HEK293 (cell line): ENCODE measurements around the gene COPA.

Source experiments
- CTCF ChIA-PET: fragments of 350-600 bp; formaldehyde crosslinking; extraction: SDS; loops from one replicate; lab custom pipeline; 2021; ENCODE audit warnings: antibody characterized with exemption; lab: Yijun Ruan, JAX
- POLR2A ChIA-PET: fragments of 300-600 bp; formaldehyde crosslinking; extraction: SDS; loops from one replicate; lab custom pipeline; 2020; ENCODE audit warnings: antibody characterized with exemption, inconsistent platforms; lab: Yijun Ruan, JAX
- H3K27ac ChIP-seq: fragments of 200-500 bp; sonication (Bioruptor generic); 2 replicates; pipeline ENCODE4 v1.5.1; 2014; ENCODE audit warnings: low read depth, low read length, control low read depth, inconsistent platforms; ENCODE audit errors: extremely low read depth
- H3K36me3 ChIP-seq, 2 experiments: fragments of 200-500 bp in 1 of 2; sonication (Bioruptor generic) in 1 of 2; 1 replicate in 1 of 2; 2 replicates in 1 of 2; pipeline ENCODE4 v1.5.1; 2014 to 2017; ENCODE audit warnings: inconsistent platforms in 2 of 2, low read length in 2 of 2; ENCODE audit not compliant: control insufficient read depth in 2 of 2, insufficient read depth in 1 of 2
- H3K4me1 ChIP-seq: fragments of 200-500 bp; sonication (Bioruptor generic); 2 replicates; pipeline ENCODE4 v1.5.1; 2014; ENCODE audit warnings: mild to moderate bottlenecking, low read length, inconsistent platforms; ENCODE audit not compliant: control insufficient read depth, insufficient read depth
- H3K4me3 ChIP-seq: 2 replicates; pipeline ENCODE4 v1.5.1; 2011; ENCODE audit warnings: low read depth, mild to moderate bottlenecking, control low read depth, low read length, moderate library complexity
- H3K9me3 ChIP-seq: fragments of 200-500 bp; sonication (Bioruptor generic); 2 replicates; pipeline ENCODE4 v1.5.1; 2014; ENCODE audit warnings: low read depth, low read length, inconsistent platforms; ENCODE audit not compliant: control insufficient read depth, insufficient read depth
- SALL2 ChIP-seq: fragments of 450-650 bp; formaldehyde crosslinking; IDR thresholded peaks from 2 replicates; pipeline ENCODE4 v1.5.0; 2017; ENCODE audit warnings: missing biosample characterization, mild to moderate bottlenecking, missing genetic modification characterization, borderline replicate concordance
- SP7 ChIP-seq: fragments of 450-650 bp; formaldehyde crosslinking; IDR thresholded peaks from 2 replicates; pipeline ENCODE4 v1.5.1; 2016; ENCODE audit warnings: missing biosample characterization, missing genetic modification characterization
- YY2 ChIP-seq: fragments of 450-650 bp; formaldehyde crosslinking; IDR thresholded peaks from 2 replicates; pipeline ENCODE4 v1.5.1; 2016; ENCODE audit warnings: missing biosample characterization, missing genetic modification characterization
- ZIC2 ChIP-seq: fragments of 450-650 bp; formaldehyde crosslinking; IDR thresholded peaks from 2 replicates; pipeline ENCODE4 v1.5.1; 2016; ENCODE audit warnings: missing biosample characterization, missing genetic modification characterization
- ZNF10 ChIP-seq: fragments of 450-650 bp; formaldehyde crosslinking; IDR thresholded peaks from 2 replicates; pipeline ENCODE4 v1.5.1; 2017; ENCODE audit warnings: missing biosample characterization, missing genetic modification characterization
- ZNF132 ChIP-seq: fragments of 450-650 bp; formaldehyde crosslinking; IDR thresholded peaks from 2 replicates; pipeline ENCODE4 v1.5.1; 2017; ENCODE audit warnings: missing biosample characterization, missing genetic modification characterization, borderline replicate concordance
- ZNF138 ChIP-seq: fragments of 450-650 bp; formaldehyde crosslinking; IDR thresholded peaks from 2 replicates; pipeline ENCODE4 v1.5.1; 2016; ENCODE audit warnings: missing biosample characterization, missing genetic modification characterization, borderline replicate concordance
- ZNF140 ChIP-seq: fragments of 450-650 bp; formaldehyde crosslinking; IDR thresholded peaks from 2 replicates; pipeline ENCODE4 v1.5.1; 2016; ENCODE audit warnings: missing biosample characterization, missing genetic modification characterization
- ZNF157 ChIP-seq: fragments of 450-650 bp; formaldehyde crosslinking; IDR thresholded peaks from 2 replicates; pipeline ENCODE4 v1.5.1; 2016; ENCODE audit warnings: missing biosample characterization, missing genetic modification characterization
- ZNF184 ChIP-seq: fragments of 450-650 bp; IDR thresholded peaks from 2 replicates; pipeline ENCODE4 v1.5.1; 2018; ENCODE audit warnings: missing biosample characterization, mild to moderate bottlenecking, missing genetic modification characterization
- ZNF544 ChIP-seq: fragments of 450-650 bp; formaldehyde crosslinking; IDR thresholded peaks from 2 replicates; pipeline ENCODE4 v1.5.0; 2017; ENCODE audit warnings: missing biosample characterization, missing genetic modification characterization
- ZNF558 ChIP-seq: fragments of 450-650 bp; formaldehyde crosslinking; IDR thresholded peaks from 2 replicates; pipeline ENCODE4 v1.5.1; 2016; ENCODE audit warnings: missing biosample characterization, missing genetic modification characterization
- ZNF660 ChIP-seq: fragments of 450-650 bp; IDR thresholded peaks from 2 replicates; pipeline ENCODE4 v1.5.1; 2018; ENCODE audit warnings: missing biosample characterization, mild to moderate bottlenecking, missing genetic modification characterization
- ZNF791 ChIP-seq: fragments of 450-650 bp; formaldehyde crosslinking; IDR thresholded peaks from 2 replicates; pipeline ENCODE4 v1.5.1; 2016; ENCODE audit warnings: missing biosample characterization, missing genetic modification characterization
- ZXDB ChIP-seq: fragments of 450-650 bp; formaldehyde crosslinking; IDR thresholded peaks from 2 replicates; pipeline ENCODE4 v1.5.1; 2016; ENCODE audit warnings: missing biosample characterization, missing genetic modification characterization
- TF ChIP-seq, protein P1 (sequence below): fragments of 450-650 bp; formaldehyde crosslinking; IDR thresholded peaks from 2 replicates; pipeline ENCODE4 v1.5.1; 2016; ENCODE audit warnings: missing biosample characterization, missing genetic modification characterization
- TF ChIP-seq, protein P2 (sequence below): fragments of 450-650 bp; formaldehyde crosslinking; IDR thresholded peaks from 2 replicates; pipeline ENCODE4 v1.5.1; 2017; ENCODE audit warnings: missing biosample characterization, mild to moderate bottlenecking, missing genetic modification characterization, moderate library complexity
- TF ChIP-seq, protein P3 (sequence below): fragments of 450-650 bp; formaldehyde crosslinking; IDR thresholded peaks from 2 replicates; pipeline ENCODE4 v1.5.1; 2016; ENCODE audit warnings: missing biosample characterization, missing genetic modification characterization
- TF ChIP-seq, protein P4 (sequence below): fragments of 450-650 bp; formaldehyde crosslinking; IDR thresholded peaks from 2 replicates; pipeline ENCODE4 v1.5.1; 2016; ENCODE audit warnings: missing biosample characterization, missing genetic modification characterization
- TF ChIP-seq, protein P5 (sequence below): fragments of 450-650 bp; formaldehyde crosslinking; IDR thresholded peaks from 2 replicates; pipeline ENCODE4 v1.5.1; 2016; ENCODE audit warnings: missing biosample characterization, missing genetic modification characterization

COPA gene

DNA sequence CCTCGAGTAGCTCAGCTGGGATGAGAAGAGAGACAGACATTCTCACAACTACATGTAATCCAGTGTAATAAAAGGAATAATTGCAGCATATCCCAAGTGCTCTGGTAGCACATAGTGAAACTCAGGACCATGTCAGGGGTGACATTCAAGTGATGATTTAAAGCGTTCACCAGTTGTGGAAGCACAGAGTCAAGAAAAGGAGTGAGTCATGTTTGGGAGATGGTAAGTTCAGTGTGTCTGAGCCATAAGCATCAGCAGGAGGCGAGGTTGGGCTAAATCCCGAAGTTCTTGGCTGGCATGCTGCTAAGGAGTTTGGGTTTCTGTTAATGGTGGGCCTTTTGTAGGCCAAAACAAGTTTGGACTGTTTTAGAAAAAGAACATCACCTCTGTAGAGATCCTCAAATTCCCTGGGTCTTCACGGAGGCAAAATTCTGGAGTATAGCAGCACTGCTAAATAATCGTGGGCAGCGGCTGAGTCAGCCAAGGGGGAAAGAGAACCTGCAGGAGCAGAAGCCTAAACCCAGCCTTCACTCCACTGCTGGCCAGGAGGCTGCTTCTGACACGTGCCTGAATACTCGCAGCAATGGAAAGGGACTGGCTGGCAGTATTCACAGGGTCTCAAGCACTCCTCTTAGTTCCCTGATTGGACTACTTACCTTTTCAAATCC, 16.6 kb upstream of the COPA start:
- H3K36me3 ChIP-seq = peaks cover 18 to 58% of the 10 kb centered on the region in 2 experiments
- TF ChIP-seq, protein P1, sequence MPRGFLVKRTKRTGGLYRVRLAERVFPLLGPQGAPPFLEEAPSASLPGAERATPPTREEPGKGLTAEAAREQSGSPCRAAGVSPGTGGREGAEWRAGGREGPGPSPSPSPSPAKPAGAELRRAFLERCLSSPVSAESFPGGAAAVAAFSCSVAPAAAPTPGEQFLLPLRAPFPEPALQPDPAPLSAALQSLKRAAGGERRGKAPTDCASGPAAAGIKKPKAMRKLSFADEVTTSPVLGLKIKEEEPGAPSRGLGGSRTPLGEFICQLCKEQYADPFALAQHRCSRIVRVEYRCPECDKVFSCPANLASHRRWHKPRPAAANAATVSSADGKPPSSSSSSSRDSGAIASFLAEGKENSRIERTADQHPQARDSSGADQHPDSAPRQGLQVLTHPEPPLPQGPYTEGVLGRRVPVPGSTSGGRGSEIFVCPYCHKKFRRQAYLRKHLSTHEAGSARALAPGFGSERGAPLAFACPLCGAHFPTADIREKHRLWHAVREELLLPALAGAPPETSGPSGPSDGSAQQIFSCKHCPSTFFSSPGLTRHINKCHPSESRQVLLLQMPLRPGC (tag by site-specific recombination) = no peak
- peak; percentile 49; the same call in 1 of the 2 replicates for TF ChIP-seq ZNF10
- 0 out of 2 replicates have a peak, but pooled peaks have one; percentile 19 for TF ChIP-seq SP7 (tag by site-specific recombination)
- TF ChIP-seq, protein P2, sequence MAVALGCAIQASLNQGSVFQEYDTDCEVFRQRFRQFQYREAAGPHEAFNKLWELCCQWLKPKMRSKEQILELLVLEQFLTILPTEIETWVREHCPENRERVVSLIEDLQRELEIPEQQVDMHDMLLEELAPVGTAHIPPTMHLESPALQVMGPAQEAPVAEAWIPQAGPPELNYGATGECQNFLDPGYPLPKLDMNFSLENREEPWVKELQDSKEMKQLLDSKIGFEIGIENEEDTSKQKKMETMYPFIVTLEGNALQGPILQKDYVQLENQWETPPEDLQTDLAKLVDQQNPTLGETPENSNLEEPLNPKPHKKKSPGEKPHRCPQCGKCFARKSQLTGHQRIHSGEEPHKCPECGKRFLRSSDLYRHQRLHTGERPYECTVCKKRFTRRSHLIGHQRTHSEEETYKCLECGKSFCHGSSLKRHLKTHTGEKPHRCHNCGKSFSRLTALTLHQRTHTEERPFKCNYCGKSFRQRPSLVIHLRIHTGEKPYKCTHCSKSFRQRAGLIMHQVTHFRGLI (tag by site-specific recombination) = peak; percentile 55; the same call in 1 of the 2 replicates
- 0 out of 2 replicates have a peak, but pooled peaks cover 2% of the 10 kb centered on the region for H3K4me1 ChIP-seq
- ChIA-PET CTCF (interaction anchor here (0.7 to 9.3 kb wide), 4 partner anchors 17 to 68 kb away, joined by 3 to 175 read pairs (median 4); no protein-coding TSS in a partner anchor), POLR2A (no interaction called here)
- no peak overlapping the region for H3K27ac ChIP-seq
- no peaks in the 10 kb centered on the region for H3K9me3 ChIP-seq
- H3K4me3 ChIP-seq = no peak overlapping the region

DNA sequence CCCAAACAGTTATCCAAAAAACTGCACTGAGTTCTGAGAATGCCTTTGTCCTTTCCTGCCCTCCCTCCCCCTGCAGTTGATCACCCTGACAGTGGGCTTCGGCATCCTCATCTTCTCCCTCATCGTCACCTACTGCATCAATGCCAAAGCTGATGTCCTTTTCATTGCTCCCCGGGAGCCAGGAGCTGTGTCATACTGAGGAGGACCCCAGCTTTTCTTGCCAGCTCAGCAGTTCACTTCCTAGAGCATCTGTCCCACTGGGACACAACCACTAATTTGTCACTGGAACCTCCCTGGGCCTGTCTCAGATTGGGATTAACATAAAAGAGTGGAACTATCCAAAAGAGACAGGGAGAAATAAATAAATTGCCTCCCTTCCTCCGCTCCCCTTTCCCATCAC, 15.0 kb upstream of the COPA start:
- TF ChIP-seq ZXDB (tag by site-specific recombination) (no peak), ZNF140 (tag by site-specific recombination) (no peak), ZNF138 (tag by site-specific recombination) (no peak)
- ChIA-PET CTCF (interaction anchor here (1.0 to 9.3 kb wide), 2 partner anchors 11 to 19 kb away, joined by 3 to 175 read pairs; no protein-coding TSS in a partner anchor), POLR2A (no interaction called here)
- Histone ChIP-seq H3K27ac (no peak overlapping the region), H3K9me3 (no peaks in the 10 kb centered on the region), H3K36me3 (peaks cover 24 to 74% of the 10 kb centered on the region in 2 experiments), H3K4me1 (0 out of 2 replicates have a peak, but pooled peaks cover 2% of the 10 kb centered on the region), H3K4me3 (no peak overlapping the region)

DNA sequence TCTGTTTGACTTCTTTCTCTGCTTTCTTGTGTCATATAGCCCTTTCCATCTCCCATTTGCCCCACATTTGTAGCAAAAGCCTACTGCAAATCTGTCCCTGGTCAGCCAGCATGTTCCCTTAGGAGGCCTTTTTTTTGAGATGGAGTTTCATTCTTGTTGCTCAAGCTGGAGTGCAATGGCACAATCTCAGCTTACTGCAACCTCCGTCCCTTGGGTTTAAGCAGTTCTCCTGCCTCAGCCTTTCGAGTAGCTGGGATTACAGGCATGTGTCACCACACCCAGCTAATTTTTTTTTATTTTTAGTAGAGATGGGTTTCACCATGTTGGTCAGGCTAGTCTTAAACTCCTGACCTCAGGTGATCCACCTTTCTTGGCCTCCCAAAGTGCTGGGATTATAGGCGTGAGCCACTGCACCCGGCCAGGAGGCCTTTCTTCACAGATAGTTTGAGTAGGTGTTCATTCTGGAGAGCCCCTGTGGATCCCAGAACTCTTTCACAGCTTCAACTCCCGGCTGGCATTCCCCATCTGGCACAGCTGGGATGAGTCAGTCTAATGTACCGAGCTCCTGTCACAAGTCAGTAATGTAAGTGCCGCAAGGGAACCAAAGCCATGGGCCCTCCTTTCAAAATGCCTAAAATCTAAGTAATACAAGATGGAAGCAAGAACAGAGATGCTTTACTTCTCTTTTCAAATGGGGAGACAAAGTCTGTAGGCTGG, 14.4 kb upstream of the COPA start:
- no peaks in the 10 kb centered on the region for H3K9me3 ChIP-seq
- CTCF ChIA-PET = interaction anchor here (1.0 to 9.3 kb wide), 2 partner anchors 11 to 20 kb away, joined by 3 to 175 read pairs; no protein-coding TSS in a partner anchor
- 0 out of 2 replicates have a peak, but pooled peaks cover 2% of the 10 kb centered on the region for H3K4me1 ChIP-seq
- no peak overlapping the region for H3K4me3 ChIP-seq
- H3K36me3 ChIP-seq = peaks cover 28 to 80% of the 10 kb centered on the region in 2 experiments
- H3K27ac ChIP-seq = no peak overlapping the region
- POLR2A ChIA-PET = no interaction called here
- TF ChIP-seq ZIC2 (tag by site-specific recombination) = no peak
- no peak for TF ChIP-seq ZNF132 (tag by site-specific recombination)
- no peak for TF ChIP-seq YY2 (tag by site-specific recombination)
- TF ChIP-seq ZNF157 (tag by site-specific recombination) = no peak
- TF ChIP-seq, protein P3, sequence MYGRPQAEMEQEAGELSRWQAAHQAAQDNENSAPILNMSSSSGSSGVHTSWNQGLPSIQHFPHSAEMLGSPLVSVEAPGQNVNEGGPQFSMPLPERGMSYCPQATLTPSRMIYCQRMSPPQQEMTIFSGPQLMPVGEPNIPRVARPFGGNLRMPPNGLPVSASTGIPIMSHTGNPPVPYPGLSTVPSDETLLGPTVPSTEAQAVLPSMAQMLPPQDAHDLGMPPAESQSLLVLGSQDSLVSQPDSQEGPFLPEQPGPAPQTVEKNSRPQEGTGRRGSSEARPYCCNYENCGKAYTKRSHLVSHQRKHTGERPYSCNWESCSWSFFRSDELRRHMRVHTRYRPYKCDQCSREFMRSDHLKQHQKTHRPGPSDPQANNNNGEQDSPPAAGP (tag by site-specific recombination) = no peak
- TF ChIP-seq, protein P4, sequence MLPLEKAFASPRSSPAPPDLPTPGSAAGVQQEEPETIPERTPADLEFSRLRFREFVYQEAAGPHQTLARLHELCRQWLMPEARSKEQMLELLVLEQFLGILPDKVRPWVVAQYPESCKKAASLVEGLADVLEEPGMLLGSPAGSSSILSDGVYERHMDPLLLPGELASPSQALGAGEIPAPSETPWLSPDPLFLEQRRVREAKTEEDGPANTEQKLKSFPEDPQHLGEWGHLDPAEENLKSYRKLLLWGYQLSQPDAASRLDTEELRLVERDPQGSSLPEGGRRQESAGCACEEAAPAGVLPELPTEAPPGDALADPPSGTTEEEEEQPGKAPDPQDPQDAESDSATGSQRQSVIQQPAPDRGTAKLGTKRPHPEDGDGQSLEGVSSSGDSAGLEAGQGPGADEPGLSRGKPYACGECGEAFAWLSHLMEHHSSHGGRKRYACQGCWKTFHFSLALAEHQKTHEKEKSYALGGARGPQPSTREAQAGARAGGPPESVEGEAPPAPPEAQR = no peak
- TF ChIP-seq ZNF184 (tag by site-specific recombination) = no peak
- no peak for TF ChIP-seq ZNF544 (tag by site-specific recombination)
- TF ChIP-seq, protein P5, sequence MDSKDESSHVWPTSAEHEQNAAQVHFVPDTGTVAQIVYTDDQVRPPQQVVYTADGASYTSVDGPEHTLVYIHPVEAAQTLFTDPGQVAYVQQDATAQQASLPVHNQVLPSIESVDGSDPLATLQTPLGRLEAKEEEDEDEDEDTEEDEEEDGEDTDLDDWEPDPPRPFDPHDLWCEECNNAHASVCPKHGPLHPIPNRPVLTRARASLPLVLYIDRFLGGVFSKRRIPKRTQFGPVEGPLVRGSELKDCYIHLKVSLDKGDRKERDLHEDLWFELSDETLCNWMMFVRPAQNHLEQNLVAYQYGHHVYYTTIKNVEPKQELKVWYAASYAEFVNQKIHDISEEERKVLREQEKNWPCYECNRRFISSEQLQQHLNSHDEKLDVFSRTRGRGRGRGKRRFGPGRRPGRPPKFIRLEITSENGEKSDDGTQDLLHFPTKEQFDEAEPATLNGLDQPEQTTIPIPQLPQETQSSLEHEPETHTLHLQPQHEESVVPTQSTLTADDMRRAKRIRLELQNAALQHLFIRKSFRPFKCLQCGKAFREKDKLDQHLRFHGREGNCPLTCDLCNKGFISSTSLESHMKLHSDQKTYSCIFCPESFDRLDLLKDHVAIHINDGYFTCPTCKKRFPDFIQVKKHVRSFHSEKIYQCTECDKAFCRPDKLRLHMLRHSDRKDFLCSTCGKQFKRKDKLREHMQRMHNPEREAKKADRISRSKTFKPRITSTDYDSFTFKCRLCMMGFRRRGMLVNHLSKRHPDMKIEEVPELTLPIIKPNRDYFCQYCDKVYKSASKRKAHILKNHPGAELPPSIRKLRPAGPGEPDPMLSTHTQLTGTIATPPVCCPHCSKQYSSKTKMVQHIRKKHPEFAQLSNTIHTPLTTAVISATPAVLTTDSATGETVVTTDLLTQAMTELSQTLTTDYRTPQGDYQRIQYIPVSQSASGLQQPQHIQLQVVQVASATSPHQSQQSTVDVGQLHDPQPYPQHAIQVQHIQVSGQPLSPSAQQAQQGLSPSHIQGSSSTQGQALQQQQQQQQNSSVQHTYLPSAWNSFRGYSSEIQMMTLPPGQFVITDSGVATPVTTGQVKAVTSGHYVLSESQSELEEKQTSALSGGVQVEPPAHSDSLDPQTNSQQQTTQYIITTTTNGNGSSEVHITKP (tag by site-specific recombination) = no peak
- no peak for TF ChIP-seq ZNF558 (tag by site-specific recombination)
- TF ChIP-seq ZNF791 (tag by site-specific recombination) = no peak
- no peak for TF ChIP-seq ZNF660 (tag by site-specific recombination)
- TF ChIP-seq SALL2 (tag by site-specific recombination) = no peak
